IPS-20b (cell line): Measurements from ENCODE around the gene DSCAM.

Source experiments
- H3K27ac ChIP-seq: one replicate; pipeline ENCODE4 v1.5.1; 2013; ENCODE audit warnings: low read length
- H3K27me3 ChIP-seq: 2 replicates; pipeline ENCODE4 v1.6.1; 2013; ENCODE audit warnings: mild to moderate bottlenecking, low read length, inconsistent platforms; ENCODE audit not compliant: insufficient read depth
- H3K36me3 ChIP-seq: 2 replicates; pipeline ENCODE4 v1.6.1; 2013; ENCODE audit warnings: low read depth, mild to moderate bottlenecking, inconsistent platforms, low read length, moderate library complexity; ENCODE audit not compliant: insufficient read depth
- H3K4me1 ChIP-seq: 2 replicates; pipeline ENCODE4 v1.6.1; 2013; ENCODE audit warnings: mild to moderate bottlenecking, control low read depth, inconsistent platforms, low read length, moderate library complexity; ENCODE audit not compliant: insufficient read depth
- H3K4me3 ChIP-seq: 2 replicates; pipeline ENCODE4 v1.5.1; 2013; ENCODE audit warnings: mild to moderate bottlenecking, low read length, inconsistent platforms
- H3K9ac ChIP-seq: 2 replicates; pipeline ENCODE4 v1.6.1; 2013; ENCODE audit warnings: low read depth, mild to moderate bottlenecking, inconsistent platforms, low read length, moderate library complexity
- H3K9me3 ChIP-seq: 2 replicates; pipeline ENCODE4 v1.6.1; 2013; ENCODE audit warnings: mild to moderate bottlenecking, low read depth, low read length, inconsistent platforms; ENCODE audit not compliant: insufficient read depth

Gene DSCAM

GRCh38 chr21:40696246-40696645 is 150.7 kb downstream of the DSCAM start:
- Histone ChIP-seq H3K4me3 (no peak overlapping the region), H3K36me3 (no peaks in the 10 kb centered on the region), H3K9ac (no peak overlapping the region), H3K27ac (no peak overlapping the region), H3K4me1 (no peaks in the 10 kb centered on the region), H3K9me3 (no peaks in the 10 kb centered on the region), H3K27me3 (no peaks in the 10 kb centered on the region)

GRCh38 chr21:40689840-40690360 is 157.1 kb downstream of the DSCAM start:
- H3K27me3 ChIP-seq, result no peaks in the 10 kb centered on the region
- H3K4me1 ChIP-seq, result peaks cover 20% of the 10 kb centered on the region; the same call in 1 of the 2 replicates

GRCh38 chr21:40689217-40689616 is 157.7 kb downstream of the DSCAM start:
- Histone ChIP-seq H3K27me3 (no peaks in the 10 kb centered on the region), H3K4me3 (no peak overlapping the region), H3K36me3 (no peaks in the 10 kb centered on the region), H3K4me1 (peaks cover 20% of the 10 kb centered on the region; the same call in 1 of the 2 replicates), H3K27ac (no peak overlapping the region), H3K9ac (no peak overlapping the region), H3K9me3 (no peaks in the 10 kb centered on the region)

More at GRCh38 chr21:40689840-40690360, 157.1 kb downstream of the DSCAM start:
- Histone ChIP-seq H3K36me3 (no peaks in the 10 kb centered on the region), H3K4me3 (no peak overlapping the region), H3K9me3 (no peaks in the 10 kb centered on the region), H3K27ac (no peak overlapping the region), H3K9ac (no peak overlapping the region)

DNA sequence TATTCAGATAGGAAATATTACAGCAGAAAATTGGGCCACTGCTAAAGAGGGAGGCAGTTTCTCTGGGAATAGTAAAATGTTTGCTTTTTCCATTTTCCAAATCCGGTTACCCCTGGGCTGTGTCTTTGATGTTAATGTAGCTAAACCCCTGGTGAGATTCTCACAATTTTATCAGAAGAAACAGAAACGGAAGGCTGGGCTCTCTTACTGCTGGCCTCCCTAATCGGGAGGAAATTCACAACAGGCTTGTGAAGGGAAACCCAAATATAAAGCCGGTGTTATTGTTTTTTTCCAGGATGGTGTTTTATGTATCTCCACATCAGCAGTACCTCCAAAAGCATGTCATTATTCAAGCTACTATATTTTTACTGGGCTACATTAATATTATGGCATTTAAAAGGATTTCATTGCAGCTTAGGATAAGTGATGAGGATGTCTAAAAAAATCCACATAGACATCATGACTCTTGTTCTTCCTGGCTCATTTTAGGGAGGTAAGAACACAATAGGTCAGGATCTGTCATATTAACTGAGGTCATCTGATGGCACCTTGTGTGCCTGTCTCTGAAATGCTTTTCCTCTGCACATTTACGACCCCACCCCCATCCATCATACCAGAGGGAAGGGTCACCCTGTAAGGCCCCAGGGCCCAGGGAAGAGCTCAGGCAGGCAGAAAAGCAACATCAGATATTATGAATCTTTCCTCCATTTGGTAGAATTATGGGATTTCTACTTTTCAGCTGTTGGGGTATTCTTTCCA is 158.7 kb downstream of the DSCAM start:
- Histone ChIP-seq H3K27me3 (no peaks in the 10 kb centered on the region), H3K9me3 (no peaks in the 10 kb centered on the region), H3K9ac (no peak overlapping the region), H3K4me3 (no peak overlapping the region), H3K36me3 (no peaks in the 10 kb centered on the region), H3K4me1 (peaks cover 20% of the 10 kb centered on the region; the same call in 1 of the 2 replicates), H3K27ac (no peak overlapping the region)

DNA sequence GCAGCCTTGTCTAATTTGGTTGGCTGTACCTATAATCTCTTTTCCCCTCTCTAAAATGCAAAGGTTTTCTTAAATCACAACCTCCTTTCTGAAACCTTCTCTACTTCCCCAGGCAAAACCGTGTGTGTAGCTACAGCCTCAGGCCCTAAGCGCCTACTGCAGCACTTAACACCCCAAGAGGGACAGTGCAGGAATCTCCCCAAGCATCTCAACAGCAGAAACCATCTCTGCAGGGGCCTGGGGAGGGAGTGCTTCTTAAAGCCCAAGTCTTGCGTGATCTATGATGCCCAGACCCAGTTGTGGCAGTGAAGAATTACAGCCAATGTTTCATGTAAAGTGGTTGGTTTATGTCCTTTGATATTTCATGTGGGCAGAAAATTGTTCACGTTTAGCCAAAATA is 159.3 kb downstream of the DSCAM start:
- Histone ChIP-seq H3K27ac (no peak overlapping the region), H3K9ac (no peak overlapping the region), H3K9me3 (no peaks in the 10 kb centered on the region), H3K4me3 (no peak overlapping the region), H3K27me3 (no peaks in the 10 kb centered on the region), H3K4me1 (peaks cover 20% of the 10 kb centered on the region; the same call in 1 of the 2 replicates), H3K36me3 (no peaks in the 10 kb centered on the region)

DNA sequence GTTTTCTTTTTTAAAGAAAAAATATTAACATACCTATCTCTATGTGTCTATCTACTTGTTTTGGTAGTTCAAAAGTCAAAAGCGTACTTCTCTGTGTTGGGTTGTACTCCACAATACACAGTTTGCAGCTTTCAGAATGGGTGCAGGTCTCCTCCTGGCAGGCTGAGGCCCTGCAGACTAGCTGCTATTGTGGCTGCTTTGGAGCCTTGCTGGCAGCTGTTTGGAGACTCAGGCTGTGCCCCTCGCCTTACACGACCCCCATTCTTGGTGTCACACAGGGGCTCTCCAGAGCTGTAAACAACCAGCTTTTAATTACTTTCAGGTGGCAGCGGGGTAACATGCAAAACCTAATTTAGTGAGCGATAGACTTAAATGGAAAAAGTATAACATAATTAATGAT is 160.4 kb downstream of the DSCAM start:
- Histone ChIP-seq H3K4me1 (peaks cover 20% of the 10 kb centered on the region; the same call in 1 of the 2 replicates), H3K27ac (no peak overlapping the region), H3K4me3 (no peak overlapping the region), H3K27me3 (no peaks in the 10 kb centered on the region), H3K9ac (no peak overlapping the region), H3K36me3 (no peaks in the 10 kb centered on the region), H3K9me3 (no peaks in the 10 kb centered on the region)

- Histone ChIP-seq H3K27me3 (no peaks in the 10 kb centered on the region), H3K27ac (no peak overlapping the region), H3K4me1 (peaks cover 20% of the 10 kb centered on the region; the same call in 1 of the 2 replicates), H3K9ac (no peak overlapping the region), H3K36me3 (no peaks in the 10 kb centered on the region), H3K4me3 (no peak overlapping the region), H3K9me3 (no peaks in the 10 kb centered on the region)
Observed at GRCh38 chr21:40685141-40685540, 161.8 kb downstream of the DSCAM start.

GRCh38 chr21:40684726-40685125 is 162.2 kb downstream of the DSCAM start:
- H3K4me3 ChIP-seq, result no peak overlapping the region
- H3K4me1 ChIP-seq, result peaks cover 20% of the 10 kb centered on the region; the same call in 1 of the 2 replicates
- no peak overlapping the region for H3K9ac ChIP-seq
- no peaks in the 10 kb centered on the region for H3K36me3 ChIP-seq
- no peak overlapping the region for H3K27ac ChIP-seq
- no peaks in the 10 kb centered on the region for H3K9me3 ChIP-seq
- no peaks in the 10 kb centered on the region for H3K27me3 ChIP-seq

DNA sequence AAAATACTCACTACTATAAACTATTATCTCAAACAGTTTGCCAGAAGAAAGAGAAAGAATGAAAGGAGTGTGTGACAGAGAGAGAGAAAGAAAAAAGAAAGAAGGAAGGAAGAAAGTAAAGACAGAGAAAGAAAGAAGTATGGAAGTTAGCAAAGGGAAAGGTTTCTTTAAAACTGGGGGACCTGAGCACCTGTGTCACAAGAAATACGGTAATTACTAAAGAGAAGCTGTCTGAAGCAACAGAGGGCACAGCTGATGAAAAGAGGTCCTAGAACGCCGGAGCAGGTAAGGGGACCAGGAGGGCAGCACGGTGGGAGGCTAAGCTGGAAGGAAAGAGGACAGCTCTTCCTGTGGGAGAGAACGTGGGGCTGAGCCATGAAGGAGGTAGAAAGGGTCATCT is 163.6 kb downstream of the DSCAM start:
- no peaks in the 10 kb centered on the region for H3K27me3 ChIP-seq
- no peak overlapping the region for H3K27ac ChIP-seq
- H3K4me3 ChIP-seq, result no peak overlapping the region
- no peaks in the 10 kb centered on the region for H3K9me3 ChIP-seq
- no peaks in the 10 kb centered on the region for H3K36me3 ChIP-seq
- H3K4me1 ChIP-seq, result peaks cover 18% of the 10 kb centered on the region; the same call in 1 of the 2 replicates
- no peak overlapping the region for H3K9ac ChIP-seq

DNA sequence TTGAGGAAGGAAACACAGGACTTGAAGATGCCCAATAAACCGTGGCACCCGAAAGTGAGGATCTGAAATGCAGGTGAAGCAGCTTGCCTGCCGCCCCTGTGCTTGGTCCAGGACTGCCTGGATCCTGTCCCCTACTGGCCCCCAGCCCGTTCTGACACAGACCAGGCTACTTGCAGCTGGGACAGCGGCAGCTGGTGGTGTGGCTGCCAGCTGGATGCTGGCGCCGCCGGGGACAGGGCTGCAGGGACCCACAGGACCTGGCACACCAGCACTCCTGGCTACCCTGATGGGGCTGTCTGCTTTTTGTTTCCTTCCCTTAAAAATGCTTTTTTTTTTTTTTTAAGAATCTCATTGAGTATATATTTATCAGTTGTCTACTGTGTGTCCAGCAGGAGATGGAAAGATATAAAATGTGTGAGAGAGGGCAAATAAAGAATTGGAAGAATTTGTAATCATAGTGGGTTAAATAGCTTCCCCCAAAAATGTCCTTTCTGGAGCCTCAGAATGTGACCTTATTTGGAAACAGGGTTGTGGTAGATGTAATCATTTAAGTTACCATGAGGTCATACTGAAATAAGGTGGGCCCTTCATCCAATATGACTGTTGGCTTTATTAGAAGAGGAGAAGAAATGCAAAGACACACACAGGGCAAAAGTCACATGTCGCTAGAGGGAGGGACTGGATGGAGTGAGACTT is 165.6 kb downstream of the DSCAM start:
- Histone ChIP-seq H3K27me3 (no peaks in the 10 kb centered on the region), H3K27ac (no peak overlapping the region), H3K4me1 (peaks cover 2% of the 10 kb centered on the region; the same call in 1 of the 2 replicates), H3K36me3 (no peaks in the 10 kb centered on the region), H3K9ac (no peak overlapping the region), H3K4me3 (no peak overlapping the region), H3K9me3 (no peaks in the 10 kb centered on the region)

- H3K9me3 ChIP-seq, result no peaks in the 10 kb centered on the region
- no peak overlapping the region for H3K4me3 ChIP-seq
- no peaks in the 10 kb centered on the region for H3K4me1 ChIP-seq
- H3K36me3 ChIP-seq, result no peaks in the 10 kb centered on the region
- no peak overlapping the region for H3K9ac ChIP-seq
- H3K27me3 ChIP-seq, result no peaks in the 10 kb centered on the region
- no peak overlapping the region for H3K27ac ChIP-seq
Observed at GRCh38 chr21:40680311-40680710, 166.6 kb downstream of the DSCAM start.
